H1 (cell line): ENCODE results near the gene CABP2. TPM values are rescaled to one million over a fixed set of nuclear protein-coding genes. Genes with fewer than 3 reads are reported as not detected.

Source experiments
- CTCF ChIA-PET: fragments of 300-600 bp; sonication (Branson Sonifier 250); formaldehyde crosslinking; loops from one replicate; lab custom pipeline; 2021; ENCODE audit not compliant: partially characterized antibody; lab: Charles Lee
- POLR2A ChIA-PET: fragments of 300-600 bp; sonication (Branson Sonifier 250); formaldehyde crosslinking; loops from one replicate; lab custom pipeline; 2021; ENCODE audit warnings: inconsistent platforms; ENCODE audit not compliant: partially characterized antibody; lab: Charles Lee
- DNase-seq, 2 experiments: peaks; one replicate each; pipeline versions ENCODE4 v3.0.0 to v3.0.0-alpha.2; 2010 to 2022; ENCODE audit warnings: low spot score in 2 of 2, low read depth in 1 of 2, mixed read lengths in 1 of 2
- FAIRE-seq: peaks from 2 replicates; lab custom pipeline; 2011; peaks lifted over from hg19 to GRCh38; lab: Jason Lieb, UNC
- H2AFZ ChIP-seq: 2 replicates; pipeline ENCODE4 v1.8.1; 2012; ENCODE audit warnings: low read length, inconsistent platforms
- H2AK5ac ChIP-seq: 2 replicates; pipeline ENCODE4 v1.6.1; 2013; ENCODE audit warnings: low read depth, low read length
- H2BK120ac ChIP-seq: replicated peaks from 2 replicates; pipeline ENCODE3; 2013; ENCODE audit warnings: low read depth, low read length, inconsistent platforms
- H2BK12ac ChIP-seq: 2 replicates; pipeline ENCODE4 v1.6.1; 2013; ENCODE audit warnings: low read depth, low read length
- H2BK15ac ChIP-seq: 2 replicates; pipeline ENCODE4 v1.6.1; 2013; ENCODE audit warnings: low read length
- H2BK20ac ChIP-seq: 2 replicates; pipeline ENCODE4 v1.6.1; 2013; ENCODE audit warnings: low read length
- H2BK5ac ChIP-seq: 2 replicates; pipeline ENCODE4 v1.6.1; 2013; ENCODE audit warnings: low read depth, low read length
- H3K14ac ChIP-seq: 2 replicates; pipeline ENCODE4 v1.6.1; 2013; ENCODE audit warnings: inconsistent platforms; ENCODE audit not compliant: insufficient read length
- H3K18ac ChIP-seq: 2 replicates; pipeline ENCODE4 v1.6.1; 2013; ENCODE audit warnings: low read length; ENCODE audit errors: extremely low read depth
- H3K23ac ChIP-seq: 2 replicates; pipeline ENCODE4 v1.6.1; 2013; ENCODE audit warnings: inconsistent platforms; ENCODE audit not compliant: insufficient read length
- H3K23me2 ChIP-seq: 2 replicates; pipeline ENCODE4 v1.6.1; 2013; ENCODE audit warnings: low read depth, low read length
- H3K27ac ChIP-seq: 2 replicates; pipeline ENCODE4 v1.6.1; 2011; ENCODE audit warnings: low read depth, low read length, inconsistent platforms
- H3K27me3 ChIP-seq, 4 experiments: replicated peaks in 1 of 4; 1 replicate in 1 of 4; 2 replicates in 3 of 4; pipeline versions ENCODE4 v1.6.1 to v1.8.1; 2011 to 2013; ENCODE audit warnings: low read length in 3 of 4, mild to moderate bottlenecking in 3 of 4, inconsistent platforms in 2 of 4, mixed read lengths in 2 of 4, moderate library complexity in 1 of 4; ENCODE audit not compliant: control insufficient read depth in 3 of 4, insufficient read depth in 3 of 4; ENCODE audit errors: extremely low read depth in 1 of 4
- H3K36me3 ChIP-seq, 4 experiments: 2 replicates each; pipeline versions ENCODE4 v1.6.1 to v1.8.1; 2011 to 2013; ENCODE audit warnings: mild to moderate bottlenecking in 4 of 4, low read length in 3 of 4, moderate library complexity in 2 of 4, control low read depth in 1 of 4, inconsistent platforms in 1 of 4; ENCODE audit not compliant: insufficient read depth in 4 of 4, control insufficient read depth in 2 of 4
- H3K4ac ChIP-seq: replicated peaks from 2 replicates; pipeline ENCODE3; 2013; ENCODE audit warnings: low read length, low read depth, mixed read lengths, inconsistent platforms; ENCODE audit not compliant: insufficient read length
- H3K4me1 ChIP-seq, 4 experiments: replicated peaks in 1 of 4; 1 replicate in 1 of 4; 2 replicates in 3 of 4; pipeline versions ENCODE4 v1.6.1 to v1.8.1; 2011 to 2013; ENCODE audit warnings: low read length in 3 of 4, inconsistent platforms in 2 of 4, mixed read lengths in 1 of 4; ENCODE audit not compliant: insufficient read depth in 4 of 4, control insufficient read depth in 3 of 4
- H3K4me2 ChIP-seq, 2 experiments: 2 replicates each; pipeline versions ENCODE4 v1.6.1 to v1.8.1; 2011 to 2013; ENCODE audit warnings: low read depth in 2 of 2, low read length in 2 of 2, control low read depth in 1 of 2, inconsistent platforms in 1 of 2, mild to moderate bottlenecking in 1 of 2; ENCODE audit not compliant: insufficient read depth in 1 of 2
- H3K4me3 ChIP-seq, 4 experiments: fragments of 200-600, 300-600 bp in 1 of 4; sonication (generic), shearing (Covaris generic), sonication (Bioruptor Twin) in 1 of 4; 2 replicates each; pipeline versions ENCODE4 v1.5.1 to v1.8.1; 2011 to 2016; ENCODE audit warnings: low read length in 4 of 4, low read depth in 3 of 4, control low read depth in 2 of 4, inconsistent platforms in 2 of 4, mild to moderate bottlenecking in 2 of 4, mixed read lengths in 1 of 4, moderate library complexity in 1 of 4; ENCODE audit not compliant: insufficient read depth in 2 of 4; ENCODE audit errors: extremely low read depth in 1 of 4
- H3K56ac ChIP-seq: replicated peaks from 2 replicates; pipeline ENCODE3; 2013; ENCODE audit warnings: low read depth, mild to moderate bottlenecking, mixed read lengths, low read length, inconsistent platforms; ENCODE audit not compliant: insufficient read length
- H3K79me1 ChIP-seq: 2 replicates; pipeline ENCODE4 v1.6.1; 2013; ENCODE audit warnings: low read depth, low read length, control low read depth
- H3K79me2 ChIP-seq, 2 experiments: 2 replicates each; pipeline versions ENCODE4 v1.6.1 to v1.8.1; 2012 to 2013; ENCODE audit warnings: low read length in 2 of 2, mild to moderate bottlenecking in 2 of 2, inconsistent platforms in 1 of 2; ENCODE audit not compliant: insufficient read depth in 2 of 2, control insufficient read depth in 1 of 2
- H3K9ac ChIP-seq, 4 experiments: replicated peaks in 1 of 4; 1 replicate in 1 of 4; 2 replicates in 3 of 4; pipeline versions ENCODE4 v1.6.1 to v1.8.1; 2011 to 2013; ENCODE audit warnings: low read depth in 3 of 4, low read length in 3 of 4, control low read depth in 2 of 4, mild to moderate bottlenecking in 2 of 4, moderate library complexity in 2 of 4, inconsistent platforms in 1 of 4; ENCODE audit errors: extremely low read depth in 1 of 4
- H3K9me3 ChIP-seq, 2 experiments: 2 replicates each; pipeline versions ENCODE4 v1.6.1 to v1.8.1; 2012 to 2013; ENCODE audit warnings: mild to moderate bottlenecking in 2 of 2, moderate library complexity in 2 of 2, control low read depth in 1 of 2, inconsistent platforms in 1 of 2, low read depth in 1 of 2, low read length in 1 of 2, mixed read lengths in 1 of 2; ENCODE audit not compliant: insufficient read depth in 2 of 2
- H4K20me1 ChIP-seq, 2 experiments: replicated peaks in 1 of 2; 2 replicates each; pipeline versions ENCODE3 to v1.8.1; 2011 to 2013; ENCODE audit warnings: inconsistent platforms in 2 of 2, low read length in 2 of 2, mild to moderate bottlenecking in 1 of 2; ENCODE audit not compliant: insufficient read depth in 2 of 2, control insufficient read depth in 1 of 2
- H4K5ac ChIP-seq: 2 replicates; pipeline ENCODE4 v1.6.1; 2013; ENCODE audit warnings: low read length, low read depth, mixed read lengths, inconsistent platforms; ENCODE audit not compliant: insufficient read length
- H4K8ac ChIP-seq: 2 replicates; pipeline ENCODE4 v1.8.0; 2013; ENCODE audit warnings: mild to moderate bottlenecking, moderate library complexity, low read length, inconsistent platforms; ENCODE audit not compliant: insufficient read depth; ENCODE audit errors: extremely low read depth
- H4K91ac ChIP-seq: replicated peaks from 2 replicates; pipeline ENCODE3; 2013; ENCODE audit warnings: low read length, mixed read lengths, inconsistent platforms; ENCODE audit not compliant: insufficient read length
- BACH1 ChIP-seq: IDR thresholded peaks from 2 replicates; pipeline ENCODE4 v1.6.1; 2012; ENCODE audit warnings: low read length, improper control_type of control experiment
- KDM4A ChIP-seq: IDR thresholded peaks from one replicate; pipeline ENCODE4 v1.7.1; 2012; ENCODE audit warnings: low read depth, mild to moderate bottlenecking, moderate library complexity, low read length, inconsistent platforms; ENCODE audit not compliant: severe bottlenecking
- NRF1 ChIP-seq: IDR thresholded peaks from 2 replicates; pipeline ENCODE4 v1.6.1; 2011; ENCODE audit warnings: mild to moderate bottlenecking, low read depth, low read length, improper control_type of control experiment
- POLR2AphosphoS5 ChIP-seq: IDR thresholded peaks from 2 replicates; pipeline ENCODE4 v1.6.1; 2011; ENCODE audit warnings: low read depth, low read length
- POU5F1 ChIP-seq: IDR thresholded peaks from 2 replicates; pipeline ENCODE4 v1.6.1; 2011; ENCODE audit warnings: low read depth, mild to moderate bottlenecking, low read length, moderate library complexity
- RFX5 ChIP-seq: IDR thresholded peaks from 2 replicates; pipeline ENCODE4 v1.6.1; 2011; ENCODE audit warnings: low read depth, low read length, improper control_type of control experiment, borderline replicate concordance
- RNF2 ChIP-seq: fragments of 200-900, 300-1000 bp; sonication (generic); IDR thresholded peaks from 2 replicates; pipeline ENCODE4 v1.7.1; 2016; ENCODE audit warnings: borderline replicate concordance, low read depth, mild to moderate bottlenecking, antibody characterized with exemption, low read length; ENCODE audit not compliant: poor library complexity, severe bottlenecking; ENCODE audit errors: missing control alignments
- SIRT6 ChIP-seq: IDR thresholded peaks from one replicate; pipeline ENCODE4 v1.7.1; 2012; ENCODE audit warnings: low read length, inconsistent platforms
- WGBS, 2 experiments: shearing (Covaris generic) in 1 of 2; methylation state at CpG; one replicate each; pipeline versions ENCODE4 v1.1.6 to v1.1.7; 2013 to 2015; ENCODE audit warnings: low lambda C conversion rate in 2 of 2, mixed read lengths in 2 of 2, inconsistent platforms in 1 of 2, low coverage in 1 of 2, missing lambda C conversion rate in 1 of 2; ENCODE audit not compliant: insufficient replicate concordance in 2 of 2, insufficient coverage in 1 of 2, insufficient read length in 1 of 2; ENCODE audit errors: extremely low coverage in 1 of 2, missing lambda C conversion rate in 1 of 2; 5-methylcytosine and 5-hydroxymethylcytosine counted together
- polyA plus RNA-seq, 7 experiments: library from polyadenylated mRNA; depleted of rRNA in 3 of 7; stranded (reverse) in 5 of 7; unstranded in 2 of 7; fragments of >200 nt in 5 of 7; fragments of 200-250 nt in 2 of 7; gene quantifications; 1 replicate in 5 of 7; 2 replicates in 1 of 7; 4 replicates in 1 of 7; pipeline versions ENCODE4 v1.2.1 to v1.2.3, GENCODE V29; 2011 to 2013; ENCODE audit warnings: missing spikeins in 2 of 7, mixed read lengths in 2 of 7
- total RNA-seq: library from RNA; stranded (reverse); fragmentation: NEBNext Ultra II Directional; extraction: Animal tissue kit (Norgen Biotek cat#: 25700); gene quantifications from 2 replicates; pipeline ENCODE4 v1.2.1, GENCODE V29; 2021

The CABP2 gene
- total and polyA plus RNA-seq, 2 of the 8 experiments (the other 6 are each of a cell fraction or from before 2014, with no cell fraction given): not detected

- Histone ChIP-seq H4K5ac (no peak overlapping the region), H3K4me3 (no peak overlapping the region), H3K9me3 (no peaks in the 10 kb centered on the region), H3K36me3 (peaks cover 0 to 7% (median 1%) of the 10 kb centered on the region in 4 experiments; a peak in 2 of 8 replicates), H2BK5ac (peak overlapping the region; percentile 16; the same call in 1 of the 2 replicates), H2BK12ac (no peak overlapping the region), H3K56ac (no peak overlapping the region), H2AFZ (no peak overlapping the region), H3K9ac (no peak overlapping the region; a peak in 1 of 7 replicates), H3K27me3 (peaks cover 0 to 10% (median 9%) of the 10 kb centered on the region in 4 experiments; a peak in 6 of 7 replicates), H3K23me2 (no peaks in the 10 kb centered on the region), H3K27ac (no peak overlapping the region), H3K4ac (peak overlapping the region; percentile 38), H4K20me1 (peaks cover 0 to 7% of the 10 kb centered on the region in 2 experiments), H3K14ac (no peak overlapping the region), H2BK20ac (no peak overlapping the region), H3K4me2 (no peak overlapping the region), H2AK5ac (no peak overlapping the region), H3K23ac (no peak overlapping the region), H3K79me1 (no peaks in the 10 kb centered on the region), H4K91ac (peak overlapping the region; percentile 40), H4K8ac (peak overlapping the region; percentile 78; the same call in 1 of the 2 replicates), H3K79me2 (no peaks in the 10 kb centered on the region), H2BK120ac (no peak overlapping the region), H3K18ac (no peak overlapping the region; the same call in 1 of the 2 replicates), H2BK15ac (no peak overlapping the region), H3K4me1 (peaks cover 0 to 3% (median 3%) of the 10 kb centered on the region in 4 experiments; a peak in 3 of 7 replicates)
- TF ChIP-seq RFX5 (no peak), POLR2AphosphoS5 (no peak), BACH1 (no peak), POU5F1 (no peak), KDM4A (no peak), SIRT6 (no peak), RNF2 (no peak), NRF1 (no peak)
- CTCF ChIA-PET: interaction anchor here (0.7 to 1.2 kb wide), 2 partner anchors 107 to 136 kb away, joined by 3 read pairs; no protein-coding TSS in a partner anchor
- WGBS, 2 experiments: 94% methylated on average over 20 of the region's 20 CpGs; no CpG with 5 or more reads in 1 of the 2 experiments
- DNase-seq: no peak
- FAIRE-seq: no peak
- POLR2A ChIA-PET: interaction anchor here (1.0 to 1.6 kb wide), 4 partner anchors 17 to 21 kb away, joined by 3 to 4 read pairs (median 3); partner anchors contain the start of gene CDK2AP2
Measured at GRCh38 chr11:67486481-67487195, 36.6 kb downstream of the CABP2 start.
